Naive thymus-derived CD4-positive, alpha-beta T cell (primary cell): ENCODE measurements around the gene RPP25. TPM values are rescaled to one million over a fixed set of nuclear protein-coding genes. Genes with fewer than 3 reads are reported as not detected.

Experiments
- ATAC-seq: fragments of 150-1000 bp; cut with Tn5 transposase; 2 replicates; pipeline ENCODE4 v1.10.0; 2021; ENCODE audit warnings: mild to moderate bottlenecking, moderate library complexity
- CTCF ChIA-PET: fragments of 350-600 bp; sonication (Branson Sonifier 250); formaldehyde crosslinking; loops from one replicate; lab custom pipeline; 2021; ENCODE audit warnings: antibody characterized with exemption; lab: Charles Lee
- POLR2A ChIA-PET: fragments of 350-600 bp; sonication (Branson Sonifier 250); formaldehyde crosslinking; loops from one replicate; lab custom pipeline; 2021; ENCODE audit warnings: antibody characterized with exemption, inconsistent platforms; lab: Charles Lee
- DNase-seq, 9 donors: peaks; one replicate each; pipeline versions ENCODE4 v3.0.0 to v3.0.0-alpha.2; 2020 to 2022; ENCODE audit warnings: mixed read lengths in 1 of 9
- H3K27ac ChIP-seq: one replicate; pipeline ENCODE4 v1.7.0; 2013; ENCODE audit warnings: mild to moderate bottlenecking, low read depth, low read length, moderate library complexity
- H3K27me3 ChIP-seq, 2 donors: one replicate each; pipeline ENCODE4 v1.7.0; 2013; ENCODE audit warnings: low read length in 2 of 2, mild to moderate bottlenecking in 2 of 2, moderate library complexity in 2 of 2; ENCODE audit not compliant: control insufficient read depth in 2 of 2, insufficient read depth in 2 of 2
- H3K36me3 ChIP-seq, 3 experiments: 1 replicate in 2 of 3; 2 replicates in 1 of 3; pipeline ENCODE4 v1.7.0; 2013; ENCODE audit warnings: low read length in 3 of 3, mild to moderate bottlenecking in 3 of 3, moderate library complexity in 1 of 3; ENCODE audit not compliant: insufficient read depth in 3 of 3, control insufficient read depth in 2 of 3
- H3K4me1 ChIP-seq, 2 donors: one replicate each; pipeline ENCODE4 v1.7.0; 2013; ENCODE audit warnings: low read length in 2 of 2, mild to moderate bottlenecking in 2 of 2, moderate library complexity in 1 of 2; ENCODE audit not compliant: control insufficient read depth in 2 of 2, insufficient read depth in 2 of 2
- H3K4me3 ChIP-seq: 2 replicates; pipeline ENCODE4 v1.7.0; 2013; ENCODE audit warnings: mild to moderate bottlenecking, low read length
- H3K9me3 ChIP-seq, 3 experiments: 1 replicate in 2 of 3; 2 replicates in 1 of 3; pipeline ENCODE4 v1.7.0; 2013; ENCODE audit warnings: low read length in 3 of 3; ENCODE audit not compliant: control insufficient read depth in 2 of 3
- H3K27ac Mint-ChIP-seq, 9 donors: one replicate each; pipeline ENCODE4 v1.8.0; 2020 to 2022; ENCODE audit warnings: mixed read lengths in 9 of 9, mild to moderate bottlenecking in 8 of 9, moderate library complexity in 5 of 9, inconsistent platforms in 2 of 9
- H3K27me3 Mint-ChIP-seq, 5 donors: one replicate each; pipeline ENCODE4 v1.8.0; 2021 to 2022; ENCODE audit warnings: mixed read lengths in 5 of 5, mild to moderate bottlenecking in 1 of 5
- H3K36me3 Mint-ChIP-seq, 5 donors: one replicate each; pipeline ENCODE4 v1.8.0; 2020 to 2022; ENCODE audit warnings: mixed read lengths in 5 of 5, mild to moderate bottlenecking in 3 of 5, inconsistent platforms in 1 of 5
- H3K4me1 Mint-ChIP-seq, 7 donors: one replicate each; pipeline ENCODE4 v1.8.0; 2020 to 2022; ENCODE audit warnings: mixed read lengths in 7 of 7, mild to moderate bottlenecking in 3 of 7, inconsistent platforms in 1 of 7
- H3K4me3 Mint-ChIP-seq, 10 donors: one replicate each; pipeline ENCODE4 v1.8.0; 2020 to 2022; ENCODE audit warnings: mild to moderate bottlenecking in 10 of 10, mixed read lengths in 10 of 10, moderate library complexity in 6 of 10, inconsistent platforms in 2 of 10
- H3K9me3 Mint-ChIP-seq, 11 donors: one replicate each; pipeline ENCODE4 v1.8.0; 2020 to 2022; ENCODE audit warnings: mixed read lengths in 11 of 11, mild to moderate bottlenecking in 4 of 11, inconsistent platforms in 1 of 11, moderate library complexity in 1 of 11
- intact Hi-C, 2 donors: fragments of 100-400 bp; cut with micrococcal nuclease; formaldehyde crosslinking; loops; one replicate each; pipeline ENCODE4 v1.15.1; 2023
- polyA plus RNA-seq, 2 donors: library from polyadenylated mRNA; unstranded; fragments of 300-500 nt; fragmentation: Illumina TruSeq; gene quantifications; one replicate each; pipeline ENCODE4 v1.2.3, GENCODE V29; 2021
- total RNA-seq, 6 experiments: library from RNA in 5 of 6; stranded (reverse) in 5 of 6; gene quantifications; 1 replicate in 5 of 6; 2 replicates in 1 of 6; pipeline ENCODE4 v1.2.3 and lab custom pipeline; 2021 to 2026

The RPP25 gene
- total and polyA plus RNA-seq, 7 experiments from 2014 or later = 0.95 to 5.8 (median 3.5) TPM

GRCh38 chr15:74995779-74996765 is 39.5 kb upstream of the RPP25 start:
- peak overlapping the region in 1 of 9 donors; percentile 22 for H3K27ac Mint-ChIP-seq
- peaks cover 0 to 4% (median 0%) of the 10 kb centered on the region in 11 donors for H3K9me3 Mint-ChIP-seq

GRCh38 chr15:74995182-74995778 is 38.7 kb upstream of the RPP25 start, which contains the start of gene SCAMP5:
Gene SCAMP5 (plus strand): TSS chr15:74995563. CDS start chr15:75011840, 16,277 bp downstream.
- peaks cover 10 to 37% (median 27%) of the 10 kb centered on the region in 5 donors for H3K27me3 Mint-ChIP-seq
- H3K4me3 ChIP-seq = peak within 1 kb of the TSS; percentile 75
- peak within 1 kb of the TSS; percentile 73 to 97 (median 82) for H3K4me3 Mint-ChIP-seq
- H3K36me3 ChIP-seq = no peaks in the 10 kb centered on the region
- intact Hi-C loops = loop anchor here (1.0 kb wide), 4 partner anchors 28 to 209 kb away; partner anchors contain the start of genes PPCDC (in 2 of the 2), CPLX3 (in 1 of the 2) and RPP25 (in 1 of the 2)
- ATAC-seq (peak; percentile 99), DNase-seq (peak; percentile 81 to 95 (median 91))
- H3K36me3 Mint-ChIP-seq = peaks cover 0 to 4% (median 0%) of the 10 kb centered on the region in 5 donors
- ChIA-PET POLR2A (interaction anchor here (0.6 to 1.5 kb wide), 3 partner anchors 28 to 166 kb away, joined by 3 to 4 read pairs (median 3); partner anchors contain the start of genes PPCDC and RPP25), CTCF (interaction anchor here (0.6 kb wide), 2 partner anchors 38 to 151 kb away, joined by 3 to 4 read pairs; no protein-coding TSS in a partner anchor)
- H3K4me1 ChIP-seq = peaks cover 8 to 9% of the 10 kb centered on the region in 2 donors
- H3K9me3 ChIP-seq = no peaks in the 10 kb centered on the region
- H3K27ac ChIP-seq = no peak within 1 kb of the TSS
- H3K27me3 ChIP-seq = no peaks in the 10 kb centered on the region
- H3K9me3 Mint-ChIP-seq = peaks cover 0 to 3% (median 0%) of the 10 kb centered on the region in 11 donors
- H3K27ac Mint-ChIP-seq = peak within 1 kb of the TSS in 4 of 9 donors; percentile 10 to 75 (median 26)
- H3K4me1 Mint-ChIP-seq = peaks cover 8 to 20% (median 15%) of the 10 kb centered on the region in 7 donors

More at GRCh38 chr15:74995779-74996765, 39.5 kb upstream of the RPP25 start:
- ATAC-seq (no peak), DNase-seq (peak in 1 of 9 donors; percentile 7)
- no peaks in the 10 kb centered on the region for H3K27me3 ChIP-seq
- ChIA-PET POLR2A (interaction anchor here (1.5 kb wide), 1 partner anchor 27 kb away, joined by 3 read pairs; the partner anchor contains the start of gene PPCDC), CTCF (interaction anchor here (0.6 kb wide), 2 partner anchors 8 to 152 kb away, joined by 3 to 4 read pairs; no protein-coding TSS in a partner anchor)
- intact Hi-C loops = loop anchor here (1.0 kb wide), 4 partner anchors 27 to 208 kb away; partner anchors contain the start of genes PPCDC (in 2 of the 2), CPLX3 (in 1 of the 2) and RPP25 (in 1 of the 2)
- Mint-ChIP-seq H3K4me1 (peaks cover 8 to 22% (median 15%) of the 10 kb centered on the region in 7 donors), H3K36me3 (peaks cover 0 to 4% (median 0%) of the 10 kb centered on the region in 5 donors), H3K4me3 (peak overlapping the region; percentile 73 to 97 (median 80)), H3K27me3 (peaks cover 10 to 34% (median 31%) of the 10 kb centered on the region in 5 donors)
- H3K4me3 ChIP-seq = peak overlapping the region; percentile 75
- H3K36me3 ChIP-seq = no peaks in the 10 kb centered on the region
- no peaks in the 10 kb centered on the region for H3K9me3 ChIP-seq
- H3K27ac ChIP-seq = no peak overlapping the region
- peaks cover 8 to 9% of the 10 kb centered on the region in 2 donors for H3K4me1 ChIP-seq

DNA sequence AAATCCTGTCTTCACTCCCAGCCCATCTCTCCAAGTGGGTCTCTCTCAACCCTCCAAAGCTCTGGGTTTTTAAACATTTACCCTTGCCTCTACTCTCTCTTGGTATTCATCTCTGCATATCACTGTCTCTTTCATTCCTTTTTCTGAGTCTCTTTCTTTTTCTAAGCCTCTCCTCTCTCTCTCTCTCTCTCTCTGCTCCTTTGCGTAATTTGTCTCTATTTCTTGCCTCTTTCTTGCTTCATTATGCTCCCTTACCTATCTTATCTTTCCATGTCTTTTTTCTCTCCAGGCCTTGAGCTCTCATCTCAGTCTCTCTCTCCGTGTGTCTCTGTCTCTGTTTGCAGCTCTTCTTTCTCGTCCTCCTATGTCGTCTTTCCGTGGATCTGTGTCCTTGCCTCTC is 38.1 kb upstream of the RPP25 start:
- Histone ChIP-seq H3K4me3 (peak overlapping the region; percentile 43), H3K27ac (no peak overlapping the region), H3K36me3 (no peaks in the 10 kb centered on the region), H3K27me3 (no peaks in the 10 kb centered on the region), H3K4me1 (peaks cover 8 to 9% of the 10 kb centered on the region in 2 donors), H3K9me3 (no peaks in the 10 kb centered on the region)
- H3K27ac Mint-ChIP-seq = peak overlapping the region in 2 of 9 donors; percentile 31 to 75
- POLR2A ChIA-PET = interaction anchor here (0.6 to 1.5 kb wide), 3 partner anchors 29 to 165 kb away, joined by 3 to 4 read pairs (median 3); partner anchors contain the start of genes PPCDC and RPP25
- peaks cover 0 to 3% (median 0%) of the 10 kb centered on the region in 11 donors for H3K9me3 Mint-ChIP-seq
- H3K4me1 Mint-ChIP-seq = peaks cover 8 to 20% (median 15%) of the 10 kb centered on the region in 7 donors
- H3K36me3 Mint-ChIP-seq = peaks cover 0 to 4% (median 0%) of the 10 kb centered on the region in 5 donors
- no peak for ATAC-seq
- H3K27me3 Mint-ChIP-seq = peaks cover 10 to 37% (median 27%) of the 10 kb centered on the region in 5 donors
- no peak for DNase-seq
- CTCF ChIA-PET = interaction anchor here (0.6 kb wide), 1 partner anchor 38 kb away, joined by 3 read pairs; no protein-coding TSS in a partner anchor
- peak overlapping the region; percentile 51 to 97 (median 79) for H3K4me3 Mint-ChIP-seq
- intact Hi-C loops = loop anchor here (1.0 kb wide), 4 partner anchors 29 to 210 kb away; partner anchors contain the start of genes PPCDC (in 2 of the 2), CPLX3 (in 1 of the 2) and RPP25 (in 1 of the 2)

DNA sequence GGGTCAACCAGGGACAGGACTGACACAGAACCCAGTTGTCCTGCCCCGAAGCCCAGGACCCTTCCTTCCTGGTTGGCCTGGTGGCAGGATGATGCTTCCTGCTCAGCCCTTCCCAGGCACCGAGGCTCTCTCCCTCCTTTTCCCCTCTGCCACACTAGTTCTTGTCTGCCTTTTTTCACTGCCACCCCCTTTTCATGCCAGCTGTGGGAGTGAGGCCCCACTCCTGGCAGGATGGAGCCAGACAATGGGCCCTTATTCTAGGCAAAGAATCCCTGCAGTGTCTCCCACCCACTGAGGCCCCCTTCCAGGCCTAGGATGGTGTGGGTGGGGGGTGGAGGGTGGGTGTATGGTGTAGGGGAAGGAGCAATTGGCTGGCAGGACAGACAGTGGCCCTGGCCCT is 37.7 kb upstream of the RPP25 start:
- H3K27me3 ChIP-seq = no peaks in the 10 kb centered on the region
- no peak overlapping the region for H3K27ac ChIP-seq
- DNase-seq = no peak
- peaks cover 8 to 9% of the 10 kb centered on the region in 2 donors for H3K4me1 ChIP-seq
- Mint-ChIP-seq H3K27me3 (peaks cover 7 to 39% (median 23%) of the 10 kb centered on the region in 5 donors), H3K4me1 (peaks cover 8 to 20% (median 15%) of the 10 kb centered on the region in 7 donors), H3K9me3 (peaks cover 0 to 3% (median 0%) of the 10 kb centered on the region in 11 donors), H3K4me3 (peak overlapping the region in 3 of 10 donors; percentile 51 to 97 (median 82)), H3K27ac (no peak overlapping the region), H3K36me3 (peaks cover 0 to 4% (median 0%) of the 10 kb centered on the region in 5 donors)
- intact Hi-C loops = no loop called here
- no peaks in the 10 kb centered on the region for H3K9me3 ChIP-seq
- no peak for ATAC-seq
- no peaks in the 10 kb centered on the region for H3K36me3 ChIP-seq
- POLR2A ChIA-PET = no interaction called here
- no peak overlapping the region for H3K4me3 ChIP-seq
- CTCF ChIA-PET = no interaction called here

DNA sequence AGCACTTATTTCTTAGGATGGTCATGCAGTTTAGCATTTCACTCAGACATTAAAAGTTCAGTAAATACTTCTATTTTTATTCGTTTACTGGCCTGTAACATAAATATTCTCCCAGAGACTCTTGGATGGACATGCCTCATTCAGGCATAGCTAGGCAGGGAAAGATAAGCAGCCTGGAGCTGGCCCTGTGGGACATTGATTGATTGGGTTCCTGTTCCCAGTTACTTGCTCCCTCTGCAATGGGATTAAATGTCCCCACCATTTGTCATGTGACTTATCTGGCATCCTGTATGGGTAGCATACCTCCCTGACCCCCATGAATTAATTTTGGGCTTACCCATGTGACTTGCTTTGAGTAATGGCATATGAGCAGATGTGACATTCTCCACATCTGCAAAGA is 36.0 kb upstream of the RPP25 start:
- intact Hi-C loops = no loop called here
- Mint-ChIP-seq H3K9me3 (peaks cover 0 to 3% (median 0%) of the 10 kb centered on the region in 11 donors), H3K27me3 (peaks cover 0 to 29% (median 13%) of the 10 kb centered on the region in 5 donors), H3K4me3 (no peak overlapping the region), H3K27ac (no peak overlapping the region), H3K4me1 (peaks cover 8 to 20% (median 15%) of the 10 kb centered on the region in 7 donors), H3K36me3 (no peaks in the 10 kb centered on the region)
- no peaks in the 10 kb centered on the region for H3K27me3 ChIP-seq
- DNase-seq = no peak
- POLR2A ChIA-PET = interaction anchor here (0.9 kb wide), 1 partner anchor 31 kb away, joined by 3 read pairs; the partner anchor contains the start of gene PPCDC
- peaks cover 8 to 9% of the 10 kb centered on the region in 2 donors for H3K4me1 ChIP-seq
- ATAC-seq = no peak
- H3K4me3 ChIP-seq = no peak overlapping the region
- CTCF ChIA-PET = no interaction called here
- H3K9me3 ChIP-seq = no peaks in the 10 kb centered on the region
- no peak overlapping the region for H3K27ac ChIP-seq
- no peaks in the 10 kb centered on the region for H3K36me3 ChIP-seq
